HG03460 (cell line): ENCODE data around the gene RTN1.

Experiments used
- ATAC-seq: cut with Tn5 transposase; IDR thresholded peaks from one replicate; pipeline ENCODE4 v1.9.1; 2021; ENCODE audit not compliant: unreplicated experiment

RTN1 gene

GRCh38 chr14:59570122-59570521 is 300.5 kb downstream of the RTN1 start:
- no peak for ATAC-seq

- ATAC-seq = no peak
These were observed 303.9 kb downstream of the RTN1 start for GRCh38 chr14:59566725-59567124.

- no peak for ATAC-seq
These were observed 304.3 kb downstream of the RTN1 start for GRCh38 chr14:59566296-59566695.

- no peak for ATAC-seq
These were observed 305.5 kb downstream of the RTN1 start for GRCh38 chr14:59565087-59565486.

GRCh38 chr14:59564366-59564765 is 306.2 kb downstream of the RTN1 start:
- ATAC-seq = no peak

GRCh38 chr14:59547310-59547709 is 323.3 kb downstream of the RTN1 start:
- no peak for ATAC-seq
